Upper lobe of left lung (tissue), 6 donors: ENCODE results near the gene TBATA. TPM values are rescaled to one million over a fixed set of nuclear protein-coding genes. Genes with fewer than 3 reads are reported as not detected.

Experiments
- ATAC-seq, 2 donors: fragments of 200-7000 bp; cut with Tn5 transposase; one replicate each; pipeline ENCODE4 v1.9.1; 2022; ENCODE audit warnings: mild to moderate bottlenecking in 2 of 2, moderate library complexity in 2 of 2; ENCODE audit not compliant: low FRiP score in 2 of 2
- DNase-seq, 2 donors: peaks; one replicate each; pipeline ENCODE4 v3.0.0-alpha.2; 2019 to 2020
- H3K27ac ChIP-seq, 4 donors: fragments of 200-600 bp; sonication (generic); one replicate each; pipeline ENCODE4 v1.5.1; 2016 to 2019
- H3K27me3 ChIP-seq, 4 donors: fragments of 200-600 bp; sonication (generic); one replicate each; pipeline ENCODE4 v1.5.1; 2017 to 2019
- H3K36me3 ChIP-seq, 4 donors: fragments of 200-600 bp; sonication (generic); one replicate each; pipeline ENCODE4 v1.5.1; 2016 to 2019
- H3K4me1 ChIP-seq, 4 donors: fragments of 200-600 bp; sonication (generic); one replicate each; pipeline ENCODE4 v1.5.1; 2018 to 2019
- H3K4me3 ChIP-seq, 4 donors: fragments of 200-600 bp; sonication (generic); one replicate each; pipeline ENCODE4 v1.5.1; 2017 to 2019; ENCODE audit warnings: mild to moderate bottlenecking in 2 of 4, moderate library complexity in 1 of 4
- H3K9me3 ChIP-seq, 4 donors: fragments of 200-600 bp; sonication (generic); one replicate each; pipeline ENCODE4 v1.5.1; 2018 to 2019
- CTCF ChIP-seq, 6 experiments: fragments of 450-650 bp in 4 of 6; fragments of 200-600 bp in 2 of 6; sonication (generic) in 2 of 6; IDR thresholded peaks; one replicate each; pipeline ENCODE4 v1.5.1; 2016 to 2019; ENCODE audit warnings: antibody characterized with exemption in 6 of 6
- EP300 ChIP-seq, 4 donors: sonication (generic); formaldehyde crosslinking; IDR thresholded peaks; one replicate each; pipeline ENCODE4 v1.5.1; 2017; ENCODE audit warnings: antibody characterized with exemption in 4 of 4, control low read depth in 2 of 4
- POLR2A ChIP-seq, 4 donors: fragments of 450-650 bp; IDR thresholded peaks; one replicate each; pipeline ENCODE4 v1.5.1; 2016 to 2017; ENCODE audit warnings: antibody characterized with exemption in 4 of 4, mild to moderate bottlenecking in 2 of 4
- POLR2AphosphoS5 ChIP-seq, 2 donors: sonication (generic); formaldehyde crosslinking; IDR thresholded peaks; one replicate each; pipeline ENCODE4 v1.5.1; 2017; ENCODE audit warnings: antibody characterized with exemption in 2 of 2
- WGBS, 2 donors: methylation state at CpG; one replicate each; pipeline ENCODE4 v1.1.5; 2017 to 2018; 5-methylcytosine and 5-hydroxymethylcytosine counted together
- total RNA-seq, 6 donors: library from RNA; depleted of rRNA in 4 of 6; stranded (reverse); fragments of >200 nt in 4 of 6; gene quantifications; one replicate each; pipeline versions ENCODE4 v1.1.0 to v1.2.1, GENCODE V29; 2016 to 2021
- donor health status: DM: no; HTN: no; CAD: no; lungs with moderate emphysema.
- donor health status: DM: no; HTN: yes; CAD: no; lungs with severe emphysema.

The TBATA gene
- total RNA-seq, 6 donors from 2014 or later: not detected

- DNase-seq (no peak), ATAC-seq (no peak)
- Histone ChIP-seq H3K4me3 (no peak overlapping the region), H3K27me3 (no peaks in the 10 kb centered on the region), H3K36me3 (no peaks in the 10 kb centered on the region), H3K27ac (no peak overlapping the region), H3K9me3 (no peaks in the 10 kb centered on the region), H3K4me1 (no peaks in the 10 kb centered on the region)
- WGBS, 2 donors: 90 to 97% methylated on average over 2 to 3 of the region's 3 CpGs
- TF ChIP-seq CTCF (IDR thresholded peaks at IDR 0.05) (no peak), POLR2AphosphoS5 (IDR thresholded peaks at IDR 0.05) (no peak), POLR2A (IDR thresholded peaks at IDR 0.05) (no peak), EP300 (IDR thresholded peaks at IDR 0.05) (no peak)
These were observed 20.5 kb upstream of the TBATA start for GRCh38 chr10:70805619-70806215.

- TF ChIP-seq POLR2A (IDR thresholded peaks at IDR 0.05) (no peak), POLR2AphosphoS5 (IDR thresholded peaks at IDR 0.05) (no peak)
- Histone ChIP-seq H3K36me3 (no peaks in the 10 kb centered on the region), H3K27me3 (no peaks in the 10 kb centered on the region), H3K4me3 (no peak overlapping the region), H3K4me1 (no peaks in the 10 kb centered on the region), H3K9me3 (no peaks in the 10 kb centered on the region), H3K27ac (no peak overlapping the region)
- 61 to 63% methylated on average over 2 of the region's 2 CpGs for WGBS, 2 donors
- DNase-seq: no peak
- no peak for ATAC-seq
These were observed 19.2 kb upstream of the TBATA start for GRCh38 chr10:70804421-70804808.

- peak in 1 of 2 donors; percentile 37 for ATAC-seq
- 68 to 75% methylated on average over 2 of the region's 2 CpGs for WGBS, 2 donors
- no peaks in the 10 kb centered on the region for H3K4me1 ChIP-seq
- no peaks in the 10 kb centered on the region for H3K27me3 ChIP-seq
- H3K27ac ChIP-seq: no peak overlapping the region
- TF ChIP-seq POLR2A (IDR thresholded peaks at IDR 0.05) (no peak), CTCF (IDR thresholded peaks at IDR 0.05) (no peak), POLR2AphosphoS5 (IDR thresholded peaks at IDR 0.05) (no peak), EP300 (IDR thresholded peaks at IDR 0.05) (no peak)
- H3K4me3 ChIP-seq: no peak overlapping the region
- no peaks in the 10 kb centered on the region for H3K36me3 ChIP-seq
- no peaks in the 10 kb centered on the region for H3K9me3 ChIP-seq
- no peak for DNase-seq
These were observed 18.7 kb upstream of the TBATA start for GRCh38 chr10:70803775-70804420.

- no peaks in the 10 kb centered on the region for H3K27me3 ChIP-seq
- WGBS, 2 donors: 81 to 95% methylated on average over 1 of the region's 1 CpG
- TF ChIP-seq POLR2AphosphoS5 (IDR thresholded peaks at IDR 0.05) (no peak), POLR2A (IDR thresholded peaks at IDR 0.05) (no peak), EP300 (IDR thresholded peaks at IDR 0.05) (no peak), CTCF (IDR thresholded peaks at IDR 0.05) (no peak)
- H3K4me3 ChIP-seq: no peak overlapping the region
- ATAC-seq (no peak), DNase-seq (no peak)
- no peaks in the 10 kb centered on the region for H3K4me1 ChIP-seq
- no peaks in the 10 kb centered on the region for H3K36me3 ChIP-seq
- no peak overlapping the region for H3K27ac ChIP-seq
- H3K9me3 ChIP-seq: no peaks in the 10 kb centered on the region
These were observed 16.7 kb upstream of the TBATA start for GRCh38 chr10:70801854-70802253.

GRCh38 chr10:70799124-70799523, 13.9 kb upstream of the TBATA start:
- no peaks in the 10 kb centered on the region for H3K36me3 ChIP-seq
- no peak for DNase-seq
- no peak for TF ChIP-seq EP300 (IDR thresholded peaks at IDR 0.05)
- TF ChIP-seq POLR2AphosphoS5 (IDR thresholded peaks at IDR 0.05): no peak
- TF ChIP-seq POLR2A (IDR thresholded peaks at IDR 0.05): no peak
- no peak for TF ChIP-seq CTCF (IDR thresholded peaks at IDR 0.05)
- H3K4me1 ChIP-seq: no peaks in the 10 kb centered on the region
- ATAC-seq: no peak
- H3K27ac ChIP-seq: no peak overlapping the region
- no peak overlapping the region for H3K4me3 ChIP-seq
- no peaks in the 10 kb centered on the region for H3K9me3 ChIP-seq
- WGBS, 2 donors: 57 to 65% methylated on average over 5 of the region's 5 CpGs
- H3K27me3 ChIP-seq: no peaks in the 10 kb centered on the region
